Measurements from ENCODE around the gene ADK. TPM values are rescaled to one million over a fixed set of nuclear protein-coding genes. Genes with fewer than 3 reads are reported as not detected.
"Not testable (repeated sequence)": the region's sequence is repeated elsewhere in the genome, so short reads cannot be mapped to it uniquely, and the experiment has no call there.

The ADK gene
- total and polyA plus RNA-seq, 2 experiments from 2014 or later = 39.9 to 53.0 TPM

DNA sequence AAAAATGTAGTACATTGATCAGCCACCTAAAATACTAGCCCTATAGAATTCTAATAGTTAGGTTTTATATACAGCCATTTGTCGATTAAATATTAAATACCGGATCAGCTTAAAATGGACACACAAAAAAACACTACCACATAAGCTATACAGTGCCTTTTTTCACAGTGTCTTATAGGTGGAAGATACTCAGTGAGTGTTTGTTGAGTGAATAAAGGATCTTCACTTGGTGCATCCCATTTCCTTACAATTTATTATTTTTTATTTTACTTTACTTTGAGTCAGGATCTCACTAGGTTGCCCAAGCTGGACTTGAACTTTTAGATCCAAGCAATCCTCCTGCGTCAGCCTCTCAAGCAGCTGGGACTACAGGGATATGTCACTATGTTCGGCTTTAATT is 340.0 kb downstream of the ADK start:
- Histone ChIP-seq H3K4me1 (ENCODE audit: insufficient read depth) (no peaks in the 10 kb centered on the region), H3K27ac (ENCODE audit: low read depth) (no peak overlapping the region), H3K9me2 (ENCODE audit: insufficient read depth) (no peaks in the 10 kb centered on the region), H2AFZ (no peak overlapping the region), H3K79me2 (replicated peaks; ENCODE audit: insufficient read depth) (no peaks in the 10 kb centered on the region), H4K20me1 (replicated peaks; ENCODE audit: insufficient read depth) (no peaks in the 10 kb centered on the region), H3K4me2 (no peak overlapping the region), H3F3A (replicated peaks; ENCODE audit: low read depth) (no peaks in the 10 kb centered on the region), H3K36me3 (ENCODE audit: insufficient read depth) (no peaks in the 10 kb centered on the region), H3K4me3 (no peak overlapping the region), H3K27me3 (ENCODE audit: insufficient read depth) (no peaks in the 10 kb centered on the region)
- Mint-ChIP-seq H3K9me3 (no peaks in the 10 kb centered on the region), H3K36me3 (ENCODE audit: low read depth) (no peaks in the 10 kb centered on the region; the same call in 2 of the 3 replicates), H3K4me3 (no peak overlapping the region), H3K27ac (no peak overlapping the region), H3K27me3 (ENCODE audit: insufficient read depth, low read depth, poor library complexity) (no peaks in the 10 kb centered on the region), H3K4me1 (no peaks in the 10 kb centered on the region)
- TF ChIP-seq STAT1 (IDR thresholded peaks at IDR 0.05; ENCODE audit: unreplicated experiment) (no peak), POLR2AphosphoS5 (IDR thresholded peaks at IDR 0.05; ENCODE audit: low read depth) (no peak), CTCF (conservative IDR thresholded peaks at IDR 0.05; ENCODE audit: low read depth in 2 of 2) (no peak)
- no peak for ATAC-seq
- DNase-seq (ENCODE audit: low spot score) = no peak

DNA sequence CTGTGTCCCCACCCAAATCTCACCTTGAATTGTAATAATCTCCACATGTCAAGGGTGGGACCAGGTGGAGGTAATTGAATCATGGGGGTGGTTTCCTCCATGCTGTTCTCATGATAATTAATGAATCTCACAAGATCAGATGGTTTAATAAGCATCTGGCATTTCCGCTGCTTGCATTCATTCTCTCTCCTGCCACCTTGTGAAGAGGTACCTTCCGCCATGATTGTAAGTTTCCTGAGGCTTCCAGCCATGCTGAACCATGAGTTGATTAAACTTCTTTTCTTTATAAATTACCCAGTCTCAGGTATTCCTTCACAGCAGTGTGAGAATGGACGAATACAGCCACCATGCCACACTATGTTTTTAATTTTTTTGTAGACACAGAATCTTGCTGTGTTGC is 345.3 kb downstream of the ADK start:
- not testable (repeated sequence) for H3K4me1 ChIP-seq (ENCODE audit: insufficient read depth); H3K27ac Mint-ChIP-seq; H3K4me1 Mint-ChIP-seq; H3K36me3 Mint-ChIP-seq (ENCODE audit: low read depth); H3K4me3 Mint-ChIP-seq; H3K27me3 Mint-ChIP-seq (ENCODE audit: insufficient read depth, low read depth, poor library complexity); H3F3A ChIP-seq (replicated peaks; ENCODE audit: low read depth); H4K20me1 ChIP-seq (replicated peaks; ENCODE audit: insufficient read depth); H3K4me3 ChIP-seq; H3K27me3 ChIP-seq (ENCODE audit: insufficient read depth); ATAC-seq; H3K9me3 Mint-ChIP-seq; H3K79me2 ChIP-seq (replicated peaks; ENCODE audit: insufficient read depth); H3K36me3 ChIP-seq (ENCODE audit: insufficient read depth); H2AFZ ChIP-seq; H3K4me2 ChIP-seq; H3K27ac ChIP-seq (ENCODE audit: low read depth); DNase-seq (ENCODE audit: low spot score); H3K9me2 ChIP-seq (ENCODE audit: insufficient read depth)

- H3F3A ChIP-seq (replicated peaks; ENCODE audit: low read depth); H3K4me1 ChIP-seq (ENCODE audit: insufficient read depth); H4K20me1 ChIP-seq (replicated peaks; ENCODE audit: insufficient read depth); H3K4me3 Mint-ChIP-seq; H2AFZ ChIP-seq; H3K27ac Mint-ChIP-seq; H3K4me2 ChIP-seq; H3K27me3 Mint-ChIP-seq (ENCODE audit: insufficient read depth, low read depth, poor library complexity); H3K36me3 ChIP-seq (ENCODE audit: insufficient read depth); H3K4me1 Mint-ChIP-seq; H3K79me2 ChIP-seq (replicated peaks; ENCODE audit: insufficient read depth); H3K4me3 ChIP-seq; H3K9me2 ChIP-seq (ENCODE audit: insufficient read depth); H3K36me3 Mint-ChIP-seq (ENCODE audit: low read depth); DNase-seq (ENCODE audit: low spot score); H3K9me3 Mint-ChIP-seq; H3K27ac ChIP-seq (ENCODE audit: low read depth); ATAC-seq; H3K27me3 ChIP-seq (ENCODE audit: insufficient read depth): not testable (repeated sequence)
Measured at GRCh38 chr10:74498664-74499063, 347.6 kb downstream of the ADK start.
